Neural progenitor cell (in vitro differentiated cells): Measurements from ENCODE around the gene GLE1. TPM values are rescaled to one million over a fixed set of nuclear protein-coding genes. Genes with fewer than 3 reads are reported as not detected.
"Not testable (repeated sequence)": the region's sequence is repeated elsewhere in the genome, so short reads cannot be mapped to it uniquely, and the experiment has no call there.

ENCODE experiments used
- DNase-seq: peaks from one replicate; pipeline ENCODE4 v3.0.0-alpha.2; 2016; ENCODE audit warnings: low spot score
- H2AFZ ChIP-seq: fragments of 200-600 bp; sonication (generic); replicated peaks from 2 replicates; pipeline ENCODE4 v1.6.1; 2016; ENCODE audit warnings: antibody characterized with exemption
- H3F3A ChIP-seq: fragments of 200-600 bp; sonication (generic); 2 replicates; pipeline ENCODE4 v1.6.1; 2016; ENCODE audit warnings: antibody characterized with exemption, low read depth
- H3K27ac ChIP-seq: fragments of 200-600 bp; sonication (generic); 2 replicates; pipeline ENCODE4 v1.5.1; 2016; ENCODE audit warnings: mild to moderate bottlenecking
- H3K27me3 ChIP-seq: fragments of 200-600 bp; sonication (generic); 2 replicates; pipeline ENCODE4 v1.6.1; 2016; ENCODE audit warnings: mild to moderate bottlenecking, moderate library complexity
- H3K36me3 ChIP-seq: fragments of 200-600 bp; sonication (generic); 2 replicates; pipeline ENCODE4 v1.5.1; 2016
- H3K4me1 ChIP-seq: fragments of 200-600 bp; sonication (generic); 2 replicates; pipeline ENCODE4 v1.6.1; 2016; ENCODE audit warnings: mixed run types
- H3K4me2 ChIP-seq: fragments of 200-600 bp; sonication (generic); 2 replicates; pipeline ENCODE4 v1.6.1; 2016
- H3K4me3 ChIP-seq: fragments of 200-600 bp; sonication (generic); 2 replicates; pipeline ENCODE4 v1.5.1; 2016
- H3K79me2 ChIP-seq: fragments of 200-600 bp; sonication (generic); 2 replicates; pipeline ENCODE4 v1.6.1; 2016; ENCODE audit warnings: low read depth
- H3K9ac ChIP-seq: fragments of 200-600 bp; sonication (generic); 2 replicates; pipeline ENCODE4 v1.6.1; 2016
- H3K9me3 ChIP-seq: fragments of 200-600 bp; sonication (generic); 2 replicates; pipeline ENCODE4 v1.5.1; 2016; ENCODE audit warnings: low read depth
- H4K20me1 ChIP-seq: fragments of 200-600 bp; sonication (generic); 2 replicates; pipeline ENCODE4 v1.6.1; 2016; ENCODE audit warnings: low read depth
- H3K27ac Mint-ChIP-seq: 3 replicates; pipeline ENCODE4 v1.8.0; 2021; ENCODE audit warnings: mixed read lengths
- H3K27me3 Mint-ChIP-seq: 2 replicates; pipeline ENCODE4 v1.8.0; 2022; ENCODE audit warnings: low read depth, mild to moderate bottlenecking, inconsistent platforms, moderate library complexity, mixed read lengths; ENCODE audit not compliant: insufficient read depth
- H3K36me3 Mint-ChIP-seq: 3 replicates; pipeline ENCODE4 v1.8.0; 2021; ENCODE audit warnings: mixed read lengths
- H3K4me1 Mint-ChIP-seq: 3 replicates; pipeline ENCODE4 v1.8.0; 2021; ENCODE audit warnings: mixed read lengths
- H3K4me3 Mint-ChIP-seq: 3 replicates; pipeline ENCODE4 v1.8.0; 2021; ENCODE audit warnings: mild to moderate bottlenecking, moderate library complexity, mixed read lengths
- H3K9me3 Mint-ChIP-seq: 3 replicates; pipeline ENCODE4 v1.8.0; 2020; ENCODE audit warnings: mixed read lengths
- CTCF ChIP-seq: fragments of 200-600 bp; sonication (generic); IDR thresholded peaks from 2 replicates; pipeline ENCODE4 v1.5.1; 2017; ENCODE audit warnings: antibody characterized with exemption, mild to moderate bottlenecking
- EZH2 ChIP-seq: fragments of 200-600 bp; sonication (generic); IDR thresholded peaks from 2 replicates; pipeline ENCODE4 v1.6.1; 2017; ENCODE audit warnings: antibody characterized with exemption, mild to moderate bottlenecking, moderate library complexity
- EZH2phosphoT487 ChIP-seq: fragments of 200-600 bp; sonication (generic); IDR thresholded peaks from 2 replicates; pipeline ENCODE4 v1.6.1; 2017; ENCODE audit warnings: antibody characterized with exemption
- total RNA-seq: library from RNA; depleted of rRNA; stranded (reverse); fragments of >200 nt; gene quantifications from 2 replicates; pipeline ENCODE4 v1.2.3, GENCODE V29; 2015; ENCODE audit warnings: low replicate concordance

GLE1 gene
- total RNA-seq, 1 donor from 2014 or later: 22.7 TPM

DNA sequence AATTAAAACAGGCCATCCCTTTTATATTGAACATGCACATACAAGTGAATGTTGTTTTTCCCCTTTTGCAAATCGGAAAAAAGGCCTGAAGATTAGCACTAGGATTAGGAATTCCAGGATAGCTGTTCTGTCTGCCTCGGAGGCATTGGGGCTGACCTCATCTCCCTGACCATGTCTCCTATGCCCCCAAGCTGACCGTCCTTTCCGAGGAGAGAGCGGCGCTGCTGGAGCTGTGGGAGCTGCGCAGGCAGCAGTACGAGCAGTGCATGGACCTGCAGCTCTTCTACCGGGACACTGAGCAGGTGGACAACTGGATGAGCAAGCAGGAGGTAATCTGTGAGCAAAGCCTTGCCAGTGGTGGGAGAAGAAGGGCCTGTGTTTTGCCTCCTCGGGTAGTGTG, 76.2 kb downstream of the GLE1 start:
- Histone ChIP-seq H4K20me1 (no peaks in the 10 kb centered on the region), H2AFZ (no peak overlapping the region), H3K27me3 (no peaks in the 10 kb centered on the region), H3F3A (peaks cover 6% of the 10 kb centered on the region), H3K4me1 (no peaks in the 10 kb centered on the region), H3K27ac (no peak overlapping the region), H3K9me3 (no peaks in the 10 kb centered on the region), H3K4me3 (no peak overlapping the region), H3K79me2 (no peaks in the 10 kb centered on the region), H3K9ac (no peak overlapping the region), H3K4me2 (no peak overlapping the region), H3K36me3 (peaks cover 27% of the 10 kb centered on the region)
- Mint-ChIP-seq H3K27ac (no peak overlapping the region), H3K9me3 (no peaks in the 10 kb centered on the region), H3K4me3 (no peak overlapping the region), H3K4me1 (no peaks in the 10 kb centered on the region), H3K27me3 (no peaks in the 10 kb centered on the region), H3K36me3 (peaks cover 61% of the 10 kb centered on the region)
- DNase-seq: no peak
- no peak for TF ChIP-seq CTCF
- TF ChIP-seq EZH2phosphoT487: no peak
- no peak for TF ChIP-seq EZH2

DNA sequence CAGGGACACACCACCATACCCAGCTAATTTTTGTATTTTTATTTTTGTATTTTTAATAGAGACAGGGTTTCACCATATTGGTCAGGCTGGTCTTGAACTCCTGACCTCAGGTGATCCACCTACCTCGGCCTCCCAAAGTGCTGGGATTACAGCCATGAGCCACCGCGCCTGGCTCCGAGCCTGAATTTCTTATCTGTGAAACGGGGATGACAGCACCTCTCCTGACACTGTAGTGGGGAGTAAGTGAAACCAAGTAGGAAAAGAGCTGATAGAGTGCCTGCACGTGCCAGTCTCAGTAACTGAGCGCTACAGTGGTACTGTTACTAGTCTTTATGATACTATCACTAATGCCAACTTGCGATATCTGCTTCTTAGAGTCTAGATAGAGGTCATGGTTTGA, 80.6 kb downstream of the GLE1 start:
- H3K36me3 Mint-ChIP-seq: peaks cover 59% of the 10 kb centered on the region
- not testable (repeated sequence) for H3K4me1 Mint-ChIP-seq, H3K4me3 Mint-ChIP-seq, H3K79me2 ChIP-seq, H2AFZ ChIP-seq, H3K27me3 Mint-ChIP-seq, H3F3A ChIP-seq, H3K4me2 ChIP-seq, H3K27ac ChIP-seq, H3K9me3 Mint-ChIP-seq, H4K20me1 ChIP-seq, H3K4me1 ChIP-seq, H3K27ac Mint-ChIP-seq, H3K27me3 ChIP-seq, H3K4me3 ChIP-seq, DNase-seq, H3K9ac ChIP-seq, H3K9me3 ChIP-seq
- H3K36me3 ChIP-seq: peaks cover 18% of the 10 kb centered on the region

DNA sequence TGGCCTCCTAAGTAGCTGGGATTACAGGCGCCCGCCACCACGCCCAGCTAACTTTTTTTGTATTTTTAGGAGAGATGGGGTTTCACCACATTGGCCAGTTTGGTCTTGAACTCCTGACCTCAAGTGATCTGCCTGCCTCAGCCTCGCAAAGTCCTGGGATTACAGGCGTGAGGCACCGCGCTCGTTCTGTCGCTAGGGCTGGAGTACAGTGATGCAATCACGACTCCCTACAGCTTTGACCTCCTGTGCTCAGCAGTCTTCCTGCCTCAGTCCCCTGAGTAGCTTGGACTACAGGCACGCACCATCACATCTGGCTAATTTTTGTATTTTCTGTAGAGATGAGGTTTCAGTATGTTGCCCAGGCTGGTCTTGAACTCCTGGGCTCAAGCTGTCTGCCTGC, 82.4 kb downstream of the GLE1 start:
- H3K9me3 Mint-ChIP-seq, H3K27me3 Mint-ChIP-seq, H3K27ac Mint-ChIP-seq, H3K27ac ChIP-seq, H3K9me3 ChIP-seq, H3K9ac ChIP-seq, H3K4me1 Mint-ChIP-seq, H3F3A ChIP-seq, DNase-seq, H3K4me2 ChIP-seq, H2AFZ ChIP-seq, H3K27me3 ChIP-seq, H3K4me3 Mint-ChIP-seq, H3K4me3 ChIP-seq, H3K79me2 ChIP-seq, H3K4me1 ChIP-seq, H4K20me1 ChIP-seq: not testable (repeated sequence)
- peaks cover 60% of the 10 kb centered on the region for H3K36me3 Mint-ChIP-seq
- H3K36me3 ChIP-seq: peaks cover 12% of the 10 kb centered on the region

DNA sequence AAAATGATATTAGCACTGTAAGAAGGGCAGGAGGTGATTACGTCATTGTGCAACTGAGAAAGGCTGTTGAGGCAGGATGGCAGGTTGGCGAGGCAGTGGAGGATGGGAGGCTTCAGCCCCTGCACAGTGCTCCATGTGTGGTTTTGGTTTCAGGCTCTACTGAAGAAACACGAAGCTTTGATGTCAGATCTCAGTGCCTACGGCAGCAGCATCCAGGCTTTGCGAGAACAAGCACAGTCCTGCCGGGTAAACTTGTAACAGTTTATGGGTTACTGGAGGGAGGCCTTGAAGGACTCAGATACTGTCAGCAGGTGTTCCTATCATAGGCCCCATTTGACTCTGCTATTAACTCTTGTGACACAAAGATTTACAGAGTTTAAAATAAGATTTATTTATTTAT, 82.9 kb downstream of the GLE1 start:
- no peak overlapping the region for H3K9ac ChIP-seq
- Mint-ChIP-seq H3K4me1 (no peaks in the 10 kb centered on the region), H3K4me3 (no peak overlapping the region), H3K27ac (no peak overlapping the region), H3K27me3 (peaks cover 5% of the 10 kb centered on the region), H3K36me3 (peaks cover 57% of the 10 kb centered on the region), H3K9me3 (no peaks in the 10 kb centered on the region)
- TF ChIP-seq EZH2phosphoT487: no peak
- TF ChIP-seq EZH2: no peak
- no peak for TF ChIP-seq CTCF
- no peaks in the 10 kb centered on the region for H3K79me2 ChIP-seq
- no peak for DNase-seq
- no peaks in the 10 kb centered on the region for H3K4me1 ChIP-seq
- no peak overlapping the region for H2AFZ ChIP-seq
- no peaks in the 10 kb centered on the region for H3K27me3 ChIP-seq
- H3K9me3 ChIP-seq: no peaks in the 10 kb centered on the region
- H3F3A ChIP-seq: no peaks in the 10 kb centered on the region
- no peak overlapping the region for H3K4me2 ChIP-seq
- H3K36me3 ChIP-seq: peaks cover 9% of the 10 kb centered on the region
- H3K27ac ChIP-seq: no peak overlapping the region
- H4K20me1 ChIP-seq: no peaks in the 10 kb centered on the region
- H3K4me3 ChIP-seq: no peak overlapping the region
